Activated T-helper 1 cell treated with anti-CD3 and anti-CD28 coated beads, Interleukin-12 subunit alpha, Interleukin-12 subunit beta, Interleukin-2, Interleukin-4 antibody, amounts not matched to agents 30 ng/mL and 10 ng/mL and 1 ng/mL, durations not matched to agents 14 hours and 24 hours and 36 hours (primary cell): ENCODE results near the gene DDX47. TPM values are rescaled to one million over a fixed set of nuclear protein-coding genes. Genes with fewer than 3 reads are reported as not detected.
"Not testable (repeated sequence)": the region's sequence is repeated elsewhere in the genome, so short reads cannot be mapped to it uniquely, and the experiment has no call there.

Experiments used
- DNase-seq: peaks from one replicate; pipeline ENCODE4 v3.0.0; 2021; ENCODE audit warnings: low spot score
- H3K27ac Mint-ChIP-seq: one replicate; pipeline ENCODE4 v1.8.0; 2021; ENCODE audit warnings: mild to moderate bottlenecking, mixed read lengths
- H3K27me3 Mint-ChIP-seq: one replicate; pipeline ENCODE4 v1.8.0; 2022; ENCODE audit warnings: mild to moderate bottlenecking, moderate library complexity, mixed read lengths; ENCODE audit not compliant: insufficient read depth
- H3K36me3 Mint-ChIP-seq: one replicate; pipeline ENCODE4 v1.8.0; 2021; ENCODE audit warnings: low read depth, mixed read lengths
- H3K4me1 Mint-ChIP-seq: one replicate; pipeline ENCODE4 v1.8.0; 2021; ENCODE audit warnings: low read depth, mixed read lengths
- H3K4me3 Mint-ChIP-seq: one replicate; pipeline ENCODE4 v1.8.0; 2021; ENCODE audit warnings: mild to moderate bottlenecking, moderate library complexity, mixed read lengths
- H3K9me3 Mint-ChIP-seq: one replicate; pipeline ENCODE4 v1.8.0; 2021; ENCODE audit warnings: mixed read lengths
- intact Hi-C: fragments of 100-400 bp; cut with micrococcal nuclease; formaldehyde crosslinking; loops from one replicate; pipeline ENCODE4 v1.15.1; 2024
- total RNA-seq: library from RNA; stranded (reverse); gene quantifications from 2 replicates; pipeline ENCODE4 v1.2.3, GENCODE V29; 2022

DDX47 gene
- total RNA-seq, 1 donor from 2014 or later = 127 TPM

GRCh38 chr12:12839003-12839395 lies 25.9 kb downstream of the DDX47 start:
- intact Hi-C loops = loop anchor here (5.0 kb wide), 1 partner anchor 143 kb away; no protein-coding TSS in a partner anchor
- H3K9me3 Mint-ChIP-seq = no peaks in the 10 kb centered on the region
- H3K36me3 Mint-ChIP-seq = peaks cover 12% of the 10 kb centered on the region
- peaks cover 24% of the 10 kb centered on the region for H3K4me1 Mint-ChIP-seq
- DNase-seq = no peak
- peak overlapping the region; percentile 44 for H3K27ac Mint-ChIP-seq
- no peak overlapping the region for H3K4me3 Mint-ChIP-seq
- H3K27me3 Mint-ChIP-seq = no peaks in the 10 kb centered on the region

DNA sequence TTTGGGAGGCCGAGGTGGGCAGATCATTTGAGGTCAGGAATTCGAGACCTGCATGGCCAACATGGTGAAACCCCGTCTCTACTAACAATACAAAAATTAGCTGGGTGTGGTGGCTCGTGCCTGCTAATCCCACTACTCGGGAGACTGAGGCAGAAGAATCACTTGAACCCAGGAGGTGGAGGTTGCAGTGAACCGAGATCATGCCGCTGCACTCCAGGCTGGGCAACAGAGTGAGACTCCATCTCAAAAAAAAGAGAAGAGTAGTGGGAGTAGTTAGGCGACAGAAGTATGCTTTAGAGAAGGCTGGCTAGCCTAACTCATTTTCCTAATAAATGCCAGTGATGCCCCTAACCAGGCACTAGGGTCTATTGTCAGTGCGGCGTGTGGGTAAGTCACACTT lies 26.3 kb downstream of the DDX47 start:
- Mint-ChIP-seq H3K36me3 (peaks cover 12% of the 10 kb centered on the region), H3K27ac (peak overlapping the region; percentile 44), H3K4me1 (peaks cover 24% of the 10 kb centered on the region)
- not testable (repeated sequence) for H3K4me3 Mint-ChIP-seq, DNase-seq, H3K27me3 Mint-ChIP-seq, H3K9me3 Mint-ChIP-seq
- intact Hi-C loops = loop anchor here (5.0 kb wide), 1 partner anchor 143 kb away; no protein-coding TSS in a partner anchor

GRCh38 chr12:12839873-12840579 lies 26.9 kb downstream of the DDX47 start:
- H3K27ac Mint-ChIP-seq = no peak overlapping the region
- intact Hi-C loops = loop anchor here (5.0 kb wide), 1 partner anchor 142 kb away; no protein-coding TSS in a partner anchor
- no peak for DNase-seq
- H3K4me3 Mint-ChIP-seq = no peak overlapping the region
- no peaks in the 10 kb centered on the region for H3K9me3 Mint-ChIP-seq
- H3K4me1 Mint-ChIP-seq = peaks cover 24% of the 10 kb centered on the region
- H3K36me3 Mint-ChIP-seq = peaks cover 12% of the 10 kb centered on the region
- H3K27me3 Mint-ChIP-seq = no peaks in the 10 kb centered on the region

DNA sequence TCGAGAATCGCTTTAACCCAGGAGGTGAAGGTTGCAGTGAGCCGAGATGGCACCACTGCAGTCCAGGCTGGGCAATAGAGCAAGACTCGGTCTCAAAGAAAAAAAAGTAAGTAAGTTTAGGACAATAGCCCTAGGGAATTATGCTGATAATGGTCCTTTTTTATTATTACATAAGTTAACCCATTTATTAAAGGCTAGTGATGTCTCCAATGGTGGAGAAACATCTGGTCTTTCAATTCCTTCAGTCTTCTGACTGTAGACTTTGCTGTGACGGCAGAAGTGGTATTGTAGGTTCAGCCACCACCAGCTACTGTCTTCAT lies 27.4 kb downstream of the DDX47 start:
- Mint-ChIP-seq H3K27me3 (no peaks in the 10 kb centered on the region), H3K36me3 (peaks cover 12% of the 10 kb centered on the region), H3K27ac (no peak overlapping the region), H3K4me3 (no peak overlapping the region), H3K4me1 (peaks cover 24% of the 10 kb centered on the region), H3K9me3 (no peaks in the 10 kb centered on the region)
- no peak for DNase-seq
- intact Hi-C loops = no loop called here

- H3K27ac Mint-ChIP-seq, H3K9me3 Mint-ChIP-seq, H3K27me3 Mint-ChIP-seq, H3K4me3 Mint-ChIP-seq, intact Hi-C loops, DNase-seq: not testable (repeated sequence)
- Mint-ChIP-seq H3K4me1 (peaks cover 32% of the 10 kb centered on the region), H3K36me3 (peaks cover 12% of the 10 kb centered on the region)
These were observed 28.3 kb downstream of the DDX47 start for GRCh38 chr12:12841428-12841827.

- H3K36me3 Mint-ChIP-seq = peaks cover 21% of the 10 kb centered on the region
- no peaks in the 10 kb centered on the region for H3K27me3 Mint-ChIP-seq
- intact Hi-C loops = no loop called here
These were observed 32.7 kb downstream of the DDX47 start for GRCh38 chr12:12845794-12846243.

DNA sequence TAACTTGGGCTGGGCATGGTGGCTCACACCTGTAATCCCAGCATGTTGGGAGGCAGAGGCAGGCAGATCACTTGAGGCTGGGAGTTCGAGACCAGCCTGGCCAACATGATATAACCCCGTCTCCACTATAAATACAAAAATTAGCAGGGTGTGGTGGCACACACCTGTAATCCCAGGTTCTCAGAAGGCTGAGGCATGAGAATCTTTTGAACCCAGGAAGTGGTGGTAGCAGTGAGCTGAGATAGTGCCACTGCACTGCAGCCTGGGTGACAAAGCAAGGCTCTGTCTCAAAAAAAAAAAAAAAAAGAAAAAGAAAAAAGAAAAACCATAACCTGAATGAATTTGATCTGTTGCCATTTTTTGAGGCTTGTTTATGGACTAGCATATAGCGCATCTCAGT lies 33.6 kb downstream of the DDX47 start:
- Mint-ChIP-seq H3K36me3 (peaks cover 24% of the 10 kb centered on the region), H3K4me1 (peaks cover 17% of the 10 kb centered on the region)
- DNase-seq, H3K9me3 Mint-ChIP-seq, H3K4me3 Mint-ChIP-seq, H3K27me3 Mint-ChIP-seq, intact Hi-C loops, H3K27ac Mint-ChIP-seq: not testable (repeated sequence)

More at GRCh38 chr12:12845794-12846243, 32.7 kb downstream of the DDX47 start:
- Mint-ChIP-seq H3K4me3 (no peak overlapping the region), H3K27ac (no peak overlapping the region), H3K9me3 (no peaks in the 10 kb centered on the region), H3K4me1 (peaks cover 17% of the 10 kb centered on the region)
- no peak for DNase-seq

DNA sequence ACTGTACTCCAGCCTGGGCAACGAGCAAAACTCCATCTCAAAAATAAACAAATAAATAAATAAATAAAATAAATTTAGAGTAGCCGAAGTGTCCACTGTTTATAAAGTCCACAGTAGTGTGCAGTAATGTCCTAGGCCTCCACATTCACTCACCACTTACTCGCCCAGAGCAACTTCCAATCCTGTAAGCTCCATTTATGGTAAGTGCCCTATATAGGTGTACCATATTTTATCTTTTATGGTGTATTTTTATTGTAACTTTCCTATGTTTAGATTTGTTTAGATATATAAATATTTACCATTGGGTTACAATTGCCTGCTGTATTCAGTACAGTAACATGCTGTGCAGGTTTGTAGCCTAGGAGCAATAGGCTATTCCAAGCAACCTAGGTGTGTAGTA lies 40.3 kb downstream of the DDX47 start:
- no peak overlapping the region for H3K27ac Mint-ChIP-seq
- DNase-seq = no peak
- no peaks in the 10 kb centered on the region for H3K4me1 Mint-ChIP-seq
- H3K9me3 Mint-ChIP-seq = no peaks in the 10 kb centered on the region
- no peak overlapping the region for H3K4me3 Mint-ChIP-seq
- peaks cover 15% of the 10 kb centered on the region for H3K36me3 Mint-ChIP-seq
- intact Hi-C loops = no loop called here
- no peaks in the 10 kb centered on the region for H3K27me3 Mint-ChIP-seq

- no peak for DNase-seq
- H3K27me3 Mint-ChIP-seq = no peaks in the 10 kb centered on the region
- H3K9me3 Mint-ChIP-seq = no peaks in the 10 kb centered on the region
- H3K27ac Mint-ChIP-seq = no peak overlapping the region
- H3K4me1 Mint-ChIP-seq = no peaks in the 10 kb centered on the region
- H3K36me3 Mint-ChIP-seq = peaks cover 8% of the 10 kb centered on the region
- intact Hi-C loops = no loop called here
- no peak overlapping the region for H3K4me3 Mint-ChIP-seq
These were observed 46.5 kb downstream of the DDX47 start for GRCh38 chr12:12859690-12860089.

DNA sequence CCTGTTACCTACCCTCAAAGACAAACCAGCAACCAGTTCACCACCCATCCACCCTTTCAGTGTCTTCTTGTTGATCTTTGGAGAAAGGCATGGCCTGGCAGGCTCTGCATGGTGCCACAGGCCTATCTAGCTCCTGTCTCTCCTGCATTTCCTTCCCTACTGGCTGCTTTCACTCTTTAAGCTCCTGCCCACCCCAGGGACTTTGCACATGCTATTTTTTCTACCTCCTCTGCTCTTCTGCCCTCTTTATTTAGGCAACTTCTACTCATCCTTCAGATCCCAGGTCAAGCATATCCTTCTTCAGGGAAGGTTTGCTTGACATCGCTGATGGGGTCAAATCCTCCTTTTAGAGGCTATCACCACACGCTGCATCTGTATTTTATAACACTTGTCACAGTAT lies 51.1 kb downstream of the DDX47 start:
- no peak for DNase-seq
- Mint-ChIP-seq H3K4me3 (no peak overlapping the region), H3K9me3 (no peaks in the 10 kb centered on the region), H3K4me1 (no peaks in the 10 kb centered on the region), H3K27ac (no peak overlapping the region), H3K27me3 (no peaks in the 10 kb centered on the region), H3K36me3 (peaks cover 9% of the 10 kb centered on the region)
- intact Hi-C loops = no loop called here

DNA sequence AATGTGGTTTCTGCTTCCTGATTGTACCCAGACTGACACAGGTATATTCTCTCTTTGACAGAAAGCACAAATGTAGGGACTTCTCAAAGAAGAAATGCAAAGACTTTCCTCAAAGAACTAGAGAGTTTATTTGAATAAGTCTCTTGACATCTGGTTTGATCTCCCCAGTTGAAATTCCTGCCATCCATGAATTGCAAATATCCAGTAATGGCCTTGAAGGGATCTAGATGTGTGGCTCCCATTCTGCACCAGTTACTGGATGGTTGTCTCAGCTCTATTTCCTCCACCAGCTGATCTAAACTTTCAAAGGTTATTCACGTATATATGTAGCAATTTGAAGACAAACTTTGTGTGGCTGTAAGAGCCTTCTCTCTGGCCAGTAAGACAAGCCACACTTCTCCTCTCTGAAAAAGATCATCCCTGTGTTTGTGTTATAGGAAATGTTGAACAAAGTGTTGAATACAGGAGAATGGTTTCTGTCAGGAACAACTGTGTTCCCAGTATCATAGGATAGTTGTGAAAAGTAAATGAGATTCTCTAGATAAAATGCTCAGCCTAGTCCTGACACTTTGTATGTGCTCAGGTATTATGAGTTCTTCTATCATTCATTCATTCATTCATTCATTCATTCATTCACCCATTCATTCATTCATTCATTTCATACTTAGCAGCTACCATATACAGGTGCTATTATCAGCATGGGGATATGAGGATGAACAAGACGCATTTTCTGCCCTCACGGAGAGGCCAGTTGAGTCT lies 55.5 kb downstream of the DDX47 start:
- DNase-seq = no peak
- Mint-ChIP-seq H3K9me3 (no peaks in the 10 kb centered on the region), H3K27me3 (no peaks in the 10 kb centered on the region), H3K36me3 (peaks cover 3% of the 10 kb centered on the region), H3K4me1 (no peaks in the 10 kb centered on the region), H3K27ac (no peak overlapping the region), H3K4me3 (no peak overlapping the region)
- intact Hi-C loops = no loop called here

DNA sequence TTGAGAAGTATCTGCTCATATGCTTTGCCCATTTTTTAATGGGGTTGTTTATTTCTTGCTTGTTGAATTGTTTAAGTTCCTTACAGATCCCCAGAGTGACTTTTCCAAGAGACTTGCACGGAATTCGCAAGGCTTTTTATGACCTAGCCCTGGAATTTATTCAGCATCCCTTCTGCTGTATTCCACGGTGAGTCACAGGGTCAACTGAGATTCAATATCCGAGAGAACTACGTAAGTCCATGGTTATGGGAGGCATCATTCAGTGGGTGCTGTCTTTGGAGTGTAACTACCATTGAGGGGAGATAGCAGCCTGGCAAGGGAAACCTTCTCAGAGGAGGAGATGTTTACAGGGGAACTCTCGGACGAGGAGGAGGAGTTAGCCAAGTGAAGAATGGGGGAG lies 57.3 kb downstream of the DDX47 start:
- no peaks in the 10 kb centered on the region for H3K27me3 Mint-ChIP-seq
- H3K9me3 Mint-ChIP-seq = no peaks in the 10 kb centered on the region
- H3K27ac Mint-ChIP-seq = no peak overlapping the region
- no peak for DNase-seq
- no peaks in the 10 kb centered on the region for H3K4me1 Mint-ChIP-seq
- intact Hi-C loops = no loop called here
- H3K36me3 Mint-ChIP-seq = peaks cover 3% of the 10 kb centered on the region
- H3K4me3 Mint-ChIP-seq = no peak overlapping the region

DNA sequence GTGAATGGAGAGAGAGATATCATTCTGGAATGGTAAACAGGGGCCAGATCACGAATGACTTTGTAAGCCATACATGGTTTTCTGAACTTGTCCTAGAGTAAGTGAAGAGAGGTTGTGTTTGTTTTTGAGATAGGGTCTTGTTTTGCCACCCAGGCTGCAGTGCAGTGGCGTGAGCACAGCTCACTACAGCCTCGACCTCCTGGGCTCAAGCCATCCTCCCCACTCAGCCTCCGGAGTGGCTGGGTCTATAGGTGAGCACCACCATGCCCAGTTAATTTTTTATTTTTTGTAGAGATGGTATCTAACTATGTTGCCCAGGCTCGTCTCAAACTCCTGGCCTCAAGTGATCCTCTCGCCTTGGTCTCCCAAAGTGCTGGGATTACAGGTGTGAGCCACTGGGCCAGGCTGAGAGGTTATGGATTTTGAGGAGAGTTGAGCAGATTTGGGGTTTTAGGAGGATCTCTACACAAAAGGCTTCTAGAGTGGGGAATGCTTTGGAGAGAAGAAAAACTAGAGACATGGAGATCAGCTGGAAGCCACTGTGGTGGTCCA lies 58.5 kb downstream of the DDX47 start:
- Mint-ChIP-seq H3K36me3 (peaks cover 2% of the 10 kb centered on the region), H3K27ac (no peak overlapping the region), H3K4me1 (no peaks in the 10 kb centered on the region), H3K27me3 (no peaks in the 10 kb centered on the region), H3K9me3 (no peaks in the 10 kb centered on the region), H3K4me3 (no peak overlapping the region)
- DNase-seq = no peak
- intact Hi-C loops = no loop called here
